Measurements from ENCODE around the gene TTC7B. TPM values are rescaled to one million over a fixed set of nuclear protein-coding genes. Genes with fewer than 3 reads are reported as not detected.

TTC7B gene
- total and polyA plus RNA-seq, 7 donors = 18.9 to 97.0 (median 59.0) TPM

DNA sequence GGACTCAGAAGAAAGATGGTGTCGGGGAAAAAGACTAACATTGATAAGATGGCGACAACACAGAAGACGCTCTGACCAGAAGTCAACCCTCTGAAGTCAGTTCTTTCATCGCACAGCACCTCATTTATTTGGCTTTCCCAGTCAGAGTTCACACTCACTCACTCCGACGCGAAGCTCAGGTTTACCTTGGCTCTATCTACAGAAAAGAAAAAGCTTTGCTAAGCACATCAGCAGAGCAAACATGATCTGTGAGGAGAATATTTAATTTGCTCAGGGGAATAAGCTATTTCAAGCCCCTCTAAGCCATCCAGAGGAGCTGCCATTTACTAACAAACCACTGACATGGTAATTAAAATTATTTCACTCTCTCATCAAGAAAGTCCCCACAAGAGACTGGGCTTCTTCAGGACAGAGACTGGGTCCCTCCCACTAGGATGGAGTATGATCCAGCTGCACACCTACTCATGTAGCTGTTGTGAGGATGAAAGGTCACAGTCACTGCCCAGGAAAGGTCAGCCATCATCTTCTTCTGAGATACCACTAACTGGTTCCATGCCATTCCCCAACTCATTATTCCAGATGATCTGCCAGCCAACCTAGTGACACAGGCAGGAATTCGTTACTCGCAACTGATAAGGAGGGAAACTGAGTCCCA lies 111.4 kb downstream of the TTC7B start:
- Histone ChIP-seq H3K27me3 (ENCODE audit: insufficient read depth in 3 of 3, low read length in 2 of 3) (no peaks in the 10 kb centered on the region), H3K36me3 (ENCODE audit: insufficient read depth in 1 of 2, low read depth in 1 of 2) (no peaks in the 10 kb centered on the region), H3K9me3 (no peaks in the 10 kb centered on the region), H3K27ac (no peak overlapping the region), H3K4me1 (peaks cover 18% of the 10 kb centered on the region), H3K4me3 (no peak overlapping the region)
- DNase-seq (no peak), ATAC-seq (no peak)
- 82 to 95% (median 82%) methylated on average over 9 of the region's 9 CpGs for WGBS, 3 donors
- TF ChIP-seq, protein P1, sequence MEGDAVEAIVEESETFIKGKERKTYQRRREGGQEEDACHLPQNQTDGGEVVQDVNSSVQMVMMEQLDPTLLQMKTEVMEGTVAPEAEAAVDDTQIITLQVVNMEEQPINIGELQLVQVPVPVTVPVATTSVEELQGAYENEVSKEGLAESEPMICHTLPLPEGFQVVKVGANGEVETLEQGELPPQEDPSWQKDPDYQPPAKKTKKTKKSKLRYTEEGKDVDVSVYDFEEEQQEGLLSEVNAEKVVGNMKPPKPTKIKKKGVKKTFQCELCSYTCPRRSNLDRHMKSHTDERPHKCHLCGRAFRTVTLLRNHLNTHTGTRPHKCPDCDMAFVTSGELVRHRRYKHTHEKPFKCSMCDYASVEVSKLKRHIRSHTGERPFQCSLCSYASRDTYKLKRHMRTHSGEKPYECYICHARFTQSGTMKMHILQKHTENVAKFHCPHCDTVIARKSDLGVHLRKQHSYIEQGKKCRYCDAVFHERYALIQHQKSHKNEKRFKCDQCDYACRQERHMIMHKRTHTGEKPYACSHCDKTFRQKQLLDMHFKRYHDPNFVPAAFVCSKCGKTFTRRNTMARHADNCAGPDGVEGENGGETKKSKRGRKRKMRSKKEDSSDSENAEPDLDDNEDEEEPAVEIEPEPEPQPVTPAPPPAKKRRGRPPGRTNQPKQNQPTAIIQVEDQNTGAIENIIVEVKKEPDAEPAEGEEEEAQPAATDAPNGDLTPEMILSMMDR (IDR thresholded peaks at IDR 0.05) = no peak
- intact Hi-C loops (cut with DNase I) = loop anchor here in 1 of 2 donors (5.0 kb wide), 1 partner anchor 32 kb away; no protein-coding TSS in a partner anchor

DNA sequence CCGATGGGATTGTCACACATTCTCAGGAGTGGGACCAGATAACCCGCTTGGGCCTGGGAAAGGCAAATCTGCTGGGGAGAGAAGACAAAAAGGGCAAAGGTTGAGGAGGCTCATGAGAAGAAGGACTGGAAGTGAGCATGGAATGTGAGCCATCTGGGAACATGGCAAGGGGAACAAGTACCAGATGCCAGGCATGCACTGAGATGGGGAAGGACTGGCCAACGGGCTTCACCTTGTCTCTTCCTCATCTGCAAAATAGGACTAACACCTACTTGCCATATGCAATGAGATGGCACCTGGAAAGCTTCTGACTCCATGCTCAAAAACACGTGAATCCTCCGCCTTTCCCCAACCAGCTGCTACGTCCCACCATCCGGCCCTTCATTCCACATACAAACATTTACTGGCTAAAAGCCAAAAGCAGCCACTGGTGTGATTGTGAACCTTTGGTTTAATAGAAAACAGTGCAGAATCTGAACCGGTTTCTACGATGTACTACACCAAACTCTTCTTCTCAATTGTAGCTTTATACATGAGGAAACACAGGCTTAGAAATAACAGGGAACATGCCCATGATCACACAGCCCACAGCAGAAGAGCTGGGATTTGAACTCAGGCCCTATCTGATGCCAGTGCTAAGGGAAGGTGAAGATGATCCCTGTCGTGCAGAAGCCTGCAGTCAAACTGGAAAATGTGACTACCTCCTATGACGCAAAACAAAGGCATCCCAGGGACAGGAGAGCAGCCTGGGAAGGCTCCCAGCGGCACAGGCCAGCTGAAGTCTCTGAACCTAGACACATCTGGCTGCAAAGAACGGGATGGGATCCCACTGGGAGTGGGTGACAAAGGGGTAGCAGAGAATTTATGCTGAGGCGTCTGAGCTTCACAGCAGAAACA lies 112.1 kb downstream of the TTC7B start:
- DNase-seq (no peak), ATAC-seq (no peak)
- no peaks in the 10 kb centered on the region for H3K27me3 ChIP-seq (ENCODE audit: insufficient read depth in 3 of 3, low read length in 2 of 3)
- TF ChIP-seq, protein P1 (IDR thresholded peaks at IDR 0.05) = no peak
- no peak overlapping the region for H3K27ac ChIP-seq
- H3K4me3 ChIP-seq = no peak overlapping the region
- peaks cover 26% of the 10 kb centered on the region for H3K4me1 ChIP-seq
- 54 to 78% (median 59%) methylated on average over 14 of the region's 14 CpGs for WGBS, 3 donors
- no peaks in the 10 kb centered on the region for H3K36me3 ChIP-seq (ENCODE audit: insufficient read depth in 1 of 2, low read depth in 1 of 2)
- no peaks in the 10 kb centered on the region for H3K9me3 ChIP-seq
- intact Hi-C loops (cut with DNase I) = loop anchor here in 1 of 2 donors (5.0 kb wide), 1 partner anchor 33 kb away; no protein-coding TSS in a partner anchor

- Histone ChIP-seq H3K4me1 (peaks cover 53% of the 10 kb centered on the region), H3K36me3 (ENCODE audit: insufficient read depth in 1 of 2, low read depth in 1 of 2) (no peaks in the 10 kb centered on the region), H3K4me3 (no peak overlapping the region), H3K9me3 (no peaks in the 10 kb centered on the region), H3K27ac (peak overlapping the region; percentile 94), H3K27me3 (ENCODE audit: insufficient read depth in 3 of 3, low read length in 2 of 3) (no peaks in the 10 kb centered on the region)
- peak; percentile 58 to 75 (median 70) for ATAC-seq
- peak; percentile 43 to 81 for DNase-seq
- TF ChIP-seq, protein P1 (IDR thresholded peaks at IDR 0.05) = no peak
- intact Hi-C loops (cut with DNase I) = loop anchor here in 1 of 2 donors (5.0 kb wide), 1 partner anchor 36 kb away; no protein-coding TSS in a partner anchor
- 28 to 50% (median 31%) methylated on average over 16 of the region's 16 CpGs for WGBS, 3 donors
Measured at GRCh38 chr14:90700933-90701776, 115.1 kb downstream of the TTC7B start.

DNA sequence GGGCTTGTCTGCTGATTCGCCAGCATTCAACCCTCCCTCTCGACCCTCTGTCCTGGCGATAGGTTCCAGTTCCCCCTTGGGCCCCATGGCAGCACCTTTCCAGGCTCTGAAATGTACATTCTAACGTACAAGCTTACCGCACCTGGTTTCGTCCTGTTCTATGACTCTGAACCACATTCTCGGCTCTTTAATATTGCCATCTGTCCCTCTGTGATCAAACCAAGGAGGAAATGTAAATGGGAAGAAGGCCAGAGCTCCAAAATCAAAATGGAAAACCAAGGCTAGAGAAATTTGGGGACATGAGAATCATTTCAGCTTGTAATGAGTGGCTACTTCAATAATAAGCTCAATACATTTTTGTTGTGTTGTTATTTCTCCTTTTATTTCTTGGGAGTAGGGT lies 117.2 kb downstream of the TTC7B start:
- DNase-seq (no peak), ATAC-seq (no peak)
- H3K9me3 ChIP-seq = no peaks in the 10 kb centered on the region
- intact Hi-C loops (cut with DNase I) = loop anchor here (2.0 to 5.0 kb wide), 3 partner anchors 300 to 397 kb away; no protein-coding TSS in a partner anchor
- TF ChIP-seq, protein P1 (IDR thresholded peaks at IDR 0.05) = no peak
- peak overlapping the region; percentile 94 for H3K27ac ChIP-seq
- no peaks in the 10 kb centered on the region for H3K27me3 ChIP-seq (ENCODE audit: insufficient read depth in 3 of 3, low read length in 2 of 3)
- H3K4me1 ChIP-seq = peaks cover 66% of the 10 kb centered on the region
- H3K36me3 ChIP-seq (ENCODE audit: insufficient read depth in 1 of 2, low read depth in 1 of 2) = no peaks in the 10 kb centered on the region
- WGBS, 3 donors = 68 to 80% (median 70%) methylated on average over 7 of the region's 7 CpGs
- H3K4me3 ChIP-seq = no peak overlapping the region

All from psoas muscle (tissue), 8 donors.